Stimulated activated CD4-positive, alpha-beta T cell treated with anti-CD3 and anti-CD28 coated beads, Interleukin-2, amount 100 ng/mL, for 4 hours (primary cell): ENCODE data around the gene CCNC.

Experiments
- DNase-seq: peaks from one replicate; pipeline ENCODE4 v3.0.0-alpha.2; 2020; ENCODE audit warnings: low read depth

CCNC gene

DNA sequence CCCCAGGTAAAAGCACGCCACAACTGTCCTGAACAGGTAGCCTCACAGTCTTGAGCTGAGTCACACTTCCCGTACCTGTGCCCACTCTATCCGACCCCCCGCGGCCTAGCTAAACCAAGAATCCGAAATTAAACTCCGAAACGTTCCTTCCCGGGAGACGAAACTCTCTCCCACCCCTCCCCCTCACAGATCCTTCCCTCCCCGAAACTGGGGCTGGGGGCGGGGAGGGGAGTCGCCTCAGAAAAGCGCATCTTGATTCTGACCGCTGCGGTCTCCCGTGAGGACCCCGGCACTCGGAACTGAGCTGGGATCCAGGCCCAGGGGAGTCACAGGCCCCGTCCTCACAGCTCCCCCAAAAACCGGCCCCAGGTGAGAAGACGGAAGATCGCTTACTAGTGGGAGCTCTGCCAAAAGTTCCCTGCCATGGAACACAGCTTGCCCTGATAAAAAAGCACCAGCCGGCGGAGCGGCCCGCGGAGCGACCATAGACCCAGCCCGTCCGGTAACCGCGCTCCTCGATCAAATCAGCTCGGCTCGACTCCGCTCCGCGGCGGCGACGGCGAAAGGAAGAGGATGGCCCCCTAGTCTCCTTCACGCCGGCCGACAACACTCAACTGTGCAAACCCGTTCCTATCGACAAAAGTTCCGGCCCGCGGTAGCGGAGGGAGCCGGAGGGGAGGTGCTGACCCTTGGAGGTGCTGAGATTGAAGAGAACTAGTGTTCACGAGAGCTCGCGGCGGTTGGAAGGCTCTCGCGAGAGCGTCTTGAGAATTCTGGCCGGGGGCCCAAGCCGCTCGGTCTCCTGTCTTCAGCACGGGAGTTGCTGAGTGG, at the start of gene CCNC:
Gene CCNC, minus strand, starts transcription at position 558 of the 831 bp plus-strand sequence. Its CDS starts 133 bp downstream, at position 425.
- DNase-seq = peak; percentile 85

DNA sequence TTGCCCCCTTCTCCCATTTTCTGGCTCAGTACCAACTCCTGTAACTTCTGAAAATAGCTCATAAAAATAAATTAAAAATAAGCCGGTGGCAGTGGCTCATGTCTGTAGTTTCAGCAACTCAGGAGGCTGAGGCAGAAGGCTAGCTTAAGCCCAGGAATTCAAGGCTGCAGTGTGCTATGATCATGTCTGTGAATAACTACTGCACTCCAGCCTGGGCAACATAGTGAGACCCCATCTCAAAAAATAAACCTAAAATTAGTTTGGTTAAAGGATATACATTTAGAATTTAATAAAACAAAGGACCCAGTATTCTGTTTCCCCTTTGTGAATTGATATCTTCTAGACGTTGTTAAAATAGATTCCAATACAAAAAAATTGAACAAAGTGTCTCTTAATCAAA, 48.7 kb upstream of the CCNC start:
- no peak for DNase-seq

DNA sequence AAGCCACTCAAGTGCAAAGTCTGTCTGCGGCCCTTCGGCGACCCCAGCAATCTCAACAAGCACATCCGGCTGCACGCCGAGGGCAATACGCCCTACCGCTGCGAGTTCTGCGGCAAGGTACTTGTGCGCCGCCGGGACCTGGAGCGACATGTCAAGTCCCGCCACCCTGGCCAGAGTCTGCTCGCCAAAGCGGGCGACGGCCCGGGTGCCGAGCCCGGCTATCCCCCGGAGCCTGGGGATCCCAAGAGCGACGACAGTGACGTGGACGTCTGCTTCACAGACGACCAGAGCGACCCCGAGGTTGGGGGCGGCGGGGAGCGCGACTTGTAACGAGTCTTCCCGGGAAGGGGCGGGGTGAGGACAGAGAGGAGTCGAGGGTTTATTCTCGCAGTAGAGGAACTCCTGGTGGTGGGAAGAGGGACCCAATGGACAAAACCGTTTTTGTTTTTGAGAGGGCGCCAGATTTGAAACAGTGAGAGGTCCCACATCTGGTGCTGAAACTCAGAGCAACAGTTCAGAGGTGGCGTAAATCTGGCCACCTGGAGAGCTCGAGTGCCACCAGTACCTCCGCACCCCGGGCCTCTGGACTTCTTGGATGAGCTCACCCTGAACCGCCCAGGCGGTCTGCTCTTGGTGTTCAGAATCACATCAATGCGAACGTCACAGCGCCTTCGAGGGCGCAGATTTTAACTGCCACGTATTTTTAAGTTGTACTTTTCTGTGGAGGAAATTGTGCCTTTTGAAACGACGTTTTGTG, 46.1 kb upstream of the CCNC start:
- DNase-seq = no peak

- DNase-seq = no peak
These were observed 45.4 kb upstream of the CCNC start for GRCh38 chr6:99613705-99614429.

- DNase-seq = peak; percentile 21
These were observed 44.9 kb upstream of the CCNC start for GRCh38 chr6:99613409-99613704.

GRCh38 chr6:99612551-99613408, 44.3 kb upstream of the CCNC start:
- no peak for DNase-seq

- no peak for DNase-seq
These were observed 42.7 kb upstream of the CCNC start for GRCh38 chr6:99611148-99611547.

DNA sequence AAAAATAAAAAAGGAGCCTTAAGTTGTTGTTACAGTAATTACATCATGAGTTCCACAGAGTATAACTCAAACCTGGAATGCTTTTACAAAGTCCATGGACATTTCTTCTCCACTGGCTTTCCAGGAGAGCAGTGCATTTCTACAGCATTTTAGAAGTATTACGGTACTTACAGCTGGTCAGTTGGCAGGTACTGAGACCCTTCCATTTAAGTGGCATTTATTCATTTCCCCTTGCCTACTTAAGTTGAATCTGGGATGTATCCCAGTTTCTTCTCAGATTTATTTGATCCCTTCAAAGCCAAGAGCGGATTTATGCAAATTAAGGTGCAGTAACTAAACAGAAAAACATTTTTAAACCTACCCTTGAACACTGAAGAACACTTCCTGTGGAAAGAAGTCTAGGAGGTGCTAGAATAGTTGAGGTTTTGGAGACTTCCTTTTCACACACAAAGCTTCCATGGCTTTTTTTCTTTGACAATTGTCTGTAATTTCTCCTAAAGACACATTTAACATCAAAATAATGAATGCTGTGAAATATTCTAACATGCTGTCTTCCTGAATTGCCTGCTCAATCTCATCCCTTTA, 41.5 kb upstream of the CCNC start:
- DNase-seq = no peak

DNA sequence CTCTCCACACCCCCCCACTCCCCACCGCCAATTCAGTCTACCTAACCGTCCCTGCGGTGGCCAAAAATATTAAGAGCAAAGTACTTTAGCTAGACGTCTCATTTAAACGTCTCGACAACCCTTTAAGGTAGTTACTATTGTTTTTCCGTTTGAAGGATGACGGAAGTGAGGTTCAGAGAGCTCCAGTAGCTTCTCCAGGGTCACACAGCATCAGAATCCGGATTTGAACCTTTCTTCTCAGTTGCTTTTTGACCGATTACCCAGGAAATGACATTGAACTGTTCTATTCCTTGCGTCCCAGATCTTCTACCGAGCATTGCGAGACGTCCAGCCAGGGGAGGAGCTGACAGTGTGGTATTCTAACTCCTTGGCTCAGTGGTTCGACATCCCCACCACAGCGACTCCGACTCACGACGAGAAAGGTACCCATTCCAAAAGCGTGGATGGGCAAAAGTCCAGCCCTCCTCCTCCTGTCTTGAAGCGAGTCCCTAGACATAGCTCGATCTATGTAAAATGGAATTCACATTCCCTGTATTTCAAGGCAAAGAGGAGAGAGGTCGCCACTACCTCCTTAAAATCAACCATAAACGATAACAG, 40.5 kb upstream of the CCNC start:
- no peak for DNase-seq

GRCh38 chr6:99608059-99608885, 39.8 kb upstream of the CCNC start:
- DNase-seq = no peak

GRCh38 chr6:99607416-99608036, 39.1 kb upstream of the CCNC start:
- no peak for DNase-seq

DNA sequence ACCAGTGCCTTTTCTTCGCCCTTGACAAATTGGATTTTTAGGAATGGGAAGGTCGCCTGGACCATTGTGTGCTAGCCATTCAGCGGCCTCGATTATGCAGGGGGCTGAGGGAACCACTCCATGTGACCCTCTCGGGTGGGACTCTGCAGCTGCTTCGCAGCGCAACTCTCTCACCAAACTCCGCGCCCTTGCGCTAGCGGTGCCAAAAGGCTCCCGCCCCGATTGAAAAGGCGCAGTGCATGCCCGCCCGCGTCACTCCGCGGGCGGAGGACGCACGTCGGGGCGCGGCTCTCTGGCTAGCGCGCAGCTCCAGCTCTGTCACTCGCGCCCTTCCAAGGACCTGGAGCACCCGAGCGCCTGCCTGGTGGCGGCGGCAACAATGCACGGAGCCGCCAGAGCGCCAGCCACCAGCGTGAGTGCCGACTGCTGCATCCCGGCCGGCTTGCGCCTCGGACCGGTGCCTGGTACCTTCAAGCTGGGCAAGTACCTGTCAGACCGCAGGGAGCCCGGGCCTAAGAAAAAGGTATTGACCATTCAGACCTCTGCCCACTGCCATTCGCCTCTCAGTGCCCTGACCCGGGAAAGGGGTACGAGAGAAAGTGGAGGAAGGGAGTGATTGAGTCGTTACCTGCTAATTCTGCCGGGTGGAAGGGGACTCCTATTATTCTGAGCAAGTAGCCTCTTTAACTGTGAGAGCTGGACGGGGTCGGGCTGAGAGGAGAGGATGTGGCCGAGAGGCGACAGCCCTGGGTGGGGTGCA, 38.4 kb upstream of the CCNC start, which contains the start of gene PRDM13:
Gene PRDM13, plus strand, starts transcription at position 178 of the 760 bp plus-strand sequence. Its CDS starts 202 bp downstream, at position 380.
- no peak for DNase-seq

DNA sequence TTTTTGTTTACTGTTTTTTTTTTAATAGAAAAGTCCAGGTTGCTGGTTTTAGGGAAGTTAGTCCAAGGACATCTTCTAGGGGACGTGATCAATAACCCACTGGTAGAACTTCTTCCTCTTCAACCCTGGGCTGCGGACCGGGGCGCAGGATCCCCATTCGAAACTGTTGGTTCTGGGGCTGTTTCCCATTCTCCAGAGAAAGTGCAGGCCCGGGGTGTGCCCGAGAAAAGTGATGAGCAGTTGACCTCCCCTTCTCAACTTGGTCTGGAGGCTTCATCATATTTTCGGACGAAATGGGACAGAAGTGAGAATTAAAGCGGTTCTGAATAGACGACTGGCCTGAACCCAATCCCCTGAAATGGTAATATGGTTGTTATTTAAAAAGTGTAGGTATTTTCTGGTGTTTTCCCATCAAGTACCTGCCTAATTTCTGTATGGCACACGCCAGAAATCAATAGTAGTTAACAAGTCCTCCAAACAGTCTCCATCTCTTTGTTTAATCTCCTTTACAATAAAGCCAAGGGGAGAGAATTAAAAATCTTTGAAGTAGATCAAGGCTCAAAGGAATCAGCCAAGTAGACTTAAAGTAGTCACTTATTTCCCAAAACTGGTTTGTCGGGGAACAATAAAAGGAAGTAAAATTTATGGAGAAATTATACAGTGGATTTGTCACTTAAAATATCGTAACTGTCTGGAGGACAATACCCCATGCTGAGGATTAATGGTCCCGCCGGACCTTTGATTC, 37.6 kb upstream of the CCNC start:
- DNase-seq = no peak

DNA sequence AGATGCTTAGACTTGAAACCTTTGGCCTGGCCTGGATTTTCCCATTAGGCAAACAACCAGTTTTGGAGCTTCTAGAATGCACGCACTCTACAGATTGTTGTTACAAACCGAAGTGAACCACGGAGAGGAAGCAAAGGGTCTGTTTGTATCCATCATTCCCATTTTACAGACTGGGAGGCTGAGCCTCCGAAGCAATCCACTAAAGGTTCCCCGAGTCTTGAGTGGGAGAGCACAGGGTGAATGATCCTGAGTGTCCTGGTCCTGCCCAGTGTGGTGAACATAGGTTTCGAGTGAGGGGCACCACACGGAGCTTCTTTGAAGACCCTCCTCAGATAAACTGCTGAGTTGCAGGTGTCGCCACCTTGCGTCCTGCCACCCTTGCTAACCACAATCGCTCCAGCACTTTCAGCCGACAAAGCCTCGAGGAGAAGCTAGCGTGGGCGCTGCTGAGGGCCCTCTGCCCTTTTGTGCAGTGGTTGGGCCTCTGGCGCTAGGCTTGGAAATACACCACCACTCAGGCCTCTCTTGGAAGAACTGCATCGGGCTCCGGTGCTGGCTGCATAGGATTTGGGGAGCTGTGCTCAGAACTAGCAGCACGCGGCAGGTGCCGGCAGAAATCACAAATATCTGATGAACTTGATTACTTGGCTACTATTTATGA, 36.7 kb upstream of the CCNC start:
- DNase-seq = no peak

DNA sequence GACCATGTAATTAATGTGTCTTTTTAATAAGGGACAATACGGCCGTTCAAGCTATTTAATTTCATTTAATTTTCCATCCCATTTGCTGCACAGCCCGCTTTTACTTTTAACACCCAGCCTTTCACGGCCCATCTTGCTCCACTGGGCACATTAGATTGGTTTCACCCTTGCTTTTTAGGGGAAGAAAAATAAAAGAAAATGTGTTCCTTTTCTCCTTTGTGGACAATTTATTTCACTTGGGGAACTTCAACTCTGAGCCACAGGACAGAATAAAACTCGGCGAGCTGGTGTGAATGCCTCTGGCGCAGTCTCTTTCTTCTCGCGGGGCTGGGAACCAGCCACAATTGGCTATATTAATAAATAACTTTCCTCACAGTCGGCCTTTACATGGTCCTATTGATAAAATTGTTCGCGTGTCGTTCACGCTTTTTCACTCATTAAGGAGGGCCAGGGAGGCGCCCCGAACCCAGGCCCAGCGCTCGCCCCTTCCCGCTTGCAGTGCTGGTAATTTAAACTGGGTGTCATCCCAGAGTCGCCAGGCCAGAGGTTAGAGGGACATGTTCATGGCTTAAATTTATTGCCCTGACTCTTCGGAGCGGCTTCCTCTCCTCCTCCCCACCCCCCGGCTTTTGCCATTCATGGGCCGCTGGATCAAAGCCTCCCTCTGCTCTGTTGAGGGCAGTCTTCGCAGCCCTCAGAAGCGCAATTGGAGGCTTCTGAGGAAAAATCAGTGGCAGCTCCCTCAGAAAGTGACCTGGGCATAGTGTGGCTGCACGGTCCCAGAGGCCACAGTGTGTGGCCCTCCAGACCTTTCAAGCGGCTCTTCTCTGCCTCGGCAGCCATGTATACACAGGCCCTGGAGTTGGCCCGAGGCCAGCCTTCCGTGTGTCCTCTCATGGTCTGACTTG, 36.0 kb upstream of the CCNC start:
- DNase-seq = no peak

DNA sequence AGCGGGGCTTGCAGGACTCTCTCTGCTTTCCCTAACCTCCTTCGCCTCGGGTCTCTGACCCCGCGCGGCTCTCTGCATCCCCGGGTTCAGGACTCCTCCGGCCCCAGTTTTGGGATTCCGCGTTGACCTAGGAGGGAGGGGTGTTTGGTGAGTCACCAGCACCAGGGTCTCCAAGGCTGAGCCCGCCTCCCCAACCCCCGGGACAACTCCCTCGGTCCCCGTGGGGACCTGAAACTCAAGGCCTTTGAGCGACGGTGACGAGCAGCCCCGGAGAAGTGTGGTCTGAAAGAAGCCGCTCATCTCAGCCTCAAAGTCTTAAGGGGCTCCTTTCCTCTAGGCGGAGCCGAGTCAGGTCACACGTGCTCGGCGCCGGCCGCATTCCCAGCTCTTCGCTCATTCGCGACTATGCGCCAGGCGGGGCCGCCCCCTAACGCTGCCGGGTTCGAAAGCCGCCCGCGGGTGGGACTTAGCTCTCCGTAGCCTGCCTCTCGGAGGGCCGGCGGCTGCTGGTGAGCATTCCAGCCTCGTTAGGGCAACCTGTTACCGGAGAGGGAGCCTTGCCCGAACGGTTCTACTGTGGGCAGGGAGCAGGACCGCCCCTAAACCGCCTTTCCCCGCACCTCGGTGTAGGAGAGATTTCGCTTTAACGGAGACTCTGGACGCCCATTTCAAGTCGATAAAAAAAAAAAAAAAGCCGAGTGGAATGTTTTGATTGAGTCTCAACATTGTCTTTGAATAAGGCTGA, 35.1 kb upstream of the CCNC start:
- DNase-seq = no peak
